ENCODE data around the gene PXK.
A peak's percentile ranks its signal among the peaks of the same experiment; 100 is the strongest.

PXK gene

GRCh38 chr3:58305882-58306711 is 26.6 kb upstream of the PXK start, which contains the start of the genes HTD2 and RPP14 (continued):
- TF ChIP-seq FEZF1 (tag by site-specific recombination; IDR thresholded peaks at IDR 0.05) (no peak), ZNF549 (tag by site-specific recombination; IDR thresholded peaks at IDR 0.05) (no peak), ZNF223 (tag by site-specific recombination; IDR thresholded peaks at IDR 0.05) (no peak), OVOL3 (tag by site-specific recombination; IDR thresholded peaks at IDR 0.05) (no peak), ZNF140 (tag by site-specific recombination; IDR thresholded peaks at IDR 0.05) (no peak), SALL2 (tag by site-specific recombination; IDR thresholded peaks at IDR 0.05; ENCODE audit: borderline replicate concordance) (0 out of 2 replicates have a peak, but pooled peaks have one; percentile 56), ZNF394 (tag by site-specific recombination; IDR thresholded peaks at IDR 0.05; ENCODE audit: borderline replicate concordance) (no peak), ZNF629 (tag by site-specific recombination; IDR thresholded peaks at IDR 0.05) (peak; percentile 98), KLF16 (tag by site-specific recombination; IDR thresholded peaks at IDR 0.05) (0 out of 2 replicates have a peak, but pooled peaks have one; percentile 60), GLI4 (tag by site-specific recombination; IDR thresholded peaks at IDR 0.05) (no peak), ZNF639 (tag by site-specific recombination; IDR thresholded peaks at IDR 0.05) (peak; percentile 55; the same call in 1 of the 2 replicates), ZBTB7A (tag by site-specific recombination; IDR thresholded peaks at IDR 0.05; ENCODE audit: low read depth) (no peak), SP7 (tag by site-specific recombination; IDR thresholded peaks at IDR 0.05) (peak; percentile 79), ZNF16 (tag by site-specific recombination; IDR thresholded peaks at IDR 0.05; ENCODE audit: low read depth) (no peak), SP3 (tag by site-specific recombination; IDR thresholded peaks at IDR 0.05) (peak; percentile 84), ZNF792 (tag by site-specific recombination; IDR thresholded peaks at IDR 0.05) (no peak), ZNF202 (tag by site-specific recombination; IDR thresholded peaks at IDR 0.05; ENCODE audit: borderline replicate concordance) (no peak), ZBTB17 (tag by site-specific recombination; IDR thresholded peaks at IDR 0.05) (peak; percentile 89), OSR2 (tag by site-specific recombination; IDR thresholded peaks at IDR 0.05) (no peak), RBAK (tag by site-specific recombination; IDR thresholded peaks at IDR 0.05) (no peak), ZNF133 (tag by site-specific recombination; IDR thresholded peaks at IDR 0.05) (peak; percentile 14; the same call in 1 of the 2 replicates), GLIS1 (tag by site-specific recombination; IDR thresholded peaks at IDR 0.05) (peak; percentile 43), ZBTB8A (tag by site-specific recombination; IDR thresholded peaks at IDR 0.05) (peak; percentile 52), ZNF664 (tag by site-specific recombination; IDR thresholded peaks at IDR 0.05) (no peak), ZXDB (tag by site-specific recombination; IDR thresholded peaks at IDR 0.05) (peak; percentile 81)
- TF ChIP-seq, protein P1, sequence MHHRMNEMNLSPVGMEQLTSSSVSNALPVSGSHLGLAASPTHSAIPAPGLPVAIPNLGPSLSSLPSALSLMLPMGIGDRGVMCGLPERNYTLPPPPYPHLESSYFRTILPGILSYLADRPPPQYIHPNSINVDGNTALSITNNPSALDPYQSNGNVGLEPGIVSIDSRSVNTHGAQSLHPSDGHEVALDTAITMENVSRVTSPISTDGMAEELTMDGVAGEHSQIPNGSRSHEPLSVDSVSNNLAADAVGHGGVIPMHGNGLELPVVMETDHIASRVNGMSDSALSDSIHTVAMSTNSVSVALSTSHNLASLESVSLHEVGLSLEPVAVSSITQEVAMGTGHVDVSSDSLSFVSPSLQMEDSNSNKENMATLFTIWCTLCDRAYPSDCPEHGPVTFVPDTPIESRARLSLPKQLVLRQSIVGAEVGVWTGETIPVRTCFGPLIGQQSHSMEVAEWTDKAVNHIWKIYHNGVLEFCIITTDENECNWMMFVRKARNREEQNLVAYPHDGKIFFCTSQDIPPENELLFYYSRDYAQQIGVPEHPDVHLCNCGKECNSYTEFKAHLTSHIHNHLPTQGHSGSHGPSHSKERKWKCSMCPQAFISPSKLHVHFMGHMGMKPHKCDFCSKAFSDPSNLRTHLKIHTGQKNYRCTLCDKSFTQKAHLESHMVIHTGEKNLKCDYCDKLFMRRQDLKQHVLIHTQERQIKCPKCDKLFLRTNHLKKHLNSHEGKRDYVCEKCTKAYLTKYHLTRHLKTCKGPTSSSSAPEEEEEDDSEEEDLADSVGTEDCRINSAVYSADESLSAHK (tag by site-specific recombination; IDR thresholded peaks at IDR 0.05), result peak; percentile 46; the same call in 1 of the 2 replicates
- TF ChIP-seq, protein P2, sequence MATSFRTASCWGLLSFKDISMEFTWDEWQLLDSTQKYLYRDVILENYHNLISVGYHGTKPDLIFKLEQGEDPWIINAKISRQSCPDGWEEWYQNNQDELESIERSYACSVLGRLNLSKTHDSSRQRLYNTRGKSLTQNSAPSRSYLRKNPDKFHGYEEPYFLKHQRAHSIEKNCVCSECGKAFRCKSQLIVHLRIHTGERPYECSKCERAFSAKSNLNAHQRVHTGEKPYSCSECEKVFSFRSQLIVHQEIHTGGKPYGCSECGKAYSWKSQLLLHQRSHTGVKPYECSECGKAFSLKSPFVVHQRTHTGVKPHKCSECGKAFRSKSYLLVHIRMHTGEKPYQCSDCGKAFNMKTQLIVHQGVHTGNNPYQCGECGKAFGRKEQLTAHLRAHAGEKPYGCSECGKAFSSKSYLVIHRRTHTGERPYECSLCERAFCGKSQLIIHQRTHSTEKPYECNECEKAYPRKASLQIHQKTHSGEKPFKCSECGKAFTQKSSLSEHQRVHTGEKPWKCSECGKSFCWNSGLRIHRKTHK (tag by site-specific recombination; IDR thresholded peaks at IDR 0.05), result no peak
- TF ChIP-seq, protein P3, sequence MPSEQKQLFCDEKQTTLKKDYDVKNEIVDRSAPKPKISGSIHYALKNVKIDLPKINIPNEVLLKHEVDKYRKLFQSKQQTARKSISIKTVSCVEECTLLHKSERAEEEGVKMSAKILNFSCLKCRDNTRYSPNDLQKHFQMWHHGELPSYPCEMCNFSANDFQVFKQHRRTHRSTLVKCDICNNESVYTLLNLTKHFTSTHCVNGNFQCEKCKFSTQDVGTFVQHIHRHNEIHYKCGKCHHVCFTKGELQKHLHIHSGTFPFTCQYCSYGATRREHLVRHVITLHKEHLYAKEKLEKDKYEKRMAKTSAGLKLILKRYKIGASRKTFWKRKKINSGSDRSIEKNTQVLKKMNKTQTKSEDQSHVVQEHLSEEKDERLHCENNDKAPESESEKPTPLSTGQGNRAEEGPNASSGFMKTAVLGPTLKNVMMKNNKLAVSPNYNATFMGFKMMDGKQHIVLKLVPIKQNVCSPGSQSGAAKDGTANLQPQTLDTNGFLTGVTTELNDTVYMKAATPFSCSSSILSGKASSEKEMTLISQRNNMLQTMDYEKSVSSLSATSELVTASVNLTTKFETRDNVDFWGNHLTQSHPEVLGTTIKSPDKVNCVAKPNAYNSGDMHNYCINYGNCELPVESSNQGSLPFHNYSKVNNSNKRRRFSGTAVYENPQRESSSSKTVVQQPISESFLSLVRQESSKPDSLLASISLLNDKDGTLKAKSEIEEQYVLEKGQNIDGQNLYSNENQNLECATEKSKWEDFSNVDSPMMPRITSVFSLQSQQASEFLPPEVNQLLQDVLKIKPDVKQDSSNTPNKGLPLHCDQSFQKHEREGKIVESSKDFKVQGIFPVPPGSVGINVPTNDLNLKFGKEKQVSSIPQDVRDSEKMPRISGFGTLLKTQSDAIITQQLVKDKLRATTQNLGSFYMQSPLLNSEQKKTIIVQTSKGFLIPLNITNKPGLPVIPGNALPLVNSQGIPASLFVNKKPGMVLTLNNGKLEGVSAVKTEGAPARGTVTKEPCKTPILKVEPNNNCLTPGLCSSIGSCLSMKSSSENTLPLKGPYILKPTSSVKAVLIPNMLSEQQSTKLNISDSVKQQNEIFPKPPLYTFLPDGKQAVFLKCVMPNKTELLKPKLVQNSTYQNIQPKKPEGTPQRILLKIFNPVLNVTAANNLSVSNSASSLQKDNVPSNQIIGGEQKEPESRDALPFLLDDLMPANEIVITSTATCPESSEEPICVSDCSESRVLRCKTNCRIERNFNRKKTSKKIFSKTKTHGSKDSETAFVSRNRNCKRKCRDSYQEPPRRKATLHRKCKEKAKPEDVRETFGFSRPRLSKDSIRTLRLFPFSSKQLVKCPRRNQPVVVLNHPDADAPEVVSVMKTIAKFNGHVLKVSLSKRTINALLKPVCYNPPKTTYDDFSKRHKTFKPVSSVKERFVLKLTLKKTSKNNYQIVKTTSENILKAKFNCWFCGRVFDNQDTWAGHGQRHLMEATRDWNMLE (tag by site-specific recombination; conservative IDR thresholded peaks at IDR 0.05; ENCODE audit: low read depth), result peak; percentile 92
- TF ChIP-seq, protein P4, sequence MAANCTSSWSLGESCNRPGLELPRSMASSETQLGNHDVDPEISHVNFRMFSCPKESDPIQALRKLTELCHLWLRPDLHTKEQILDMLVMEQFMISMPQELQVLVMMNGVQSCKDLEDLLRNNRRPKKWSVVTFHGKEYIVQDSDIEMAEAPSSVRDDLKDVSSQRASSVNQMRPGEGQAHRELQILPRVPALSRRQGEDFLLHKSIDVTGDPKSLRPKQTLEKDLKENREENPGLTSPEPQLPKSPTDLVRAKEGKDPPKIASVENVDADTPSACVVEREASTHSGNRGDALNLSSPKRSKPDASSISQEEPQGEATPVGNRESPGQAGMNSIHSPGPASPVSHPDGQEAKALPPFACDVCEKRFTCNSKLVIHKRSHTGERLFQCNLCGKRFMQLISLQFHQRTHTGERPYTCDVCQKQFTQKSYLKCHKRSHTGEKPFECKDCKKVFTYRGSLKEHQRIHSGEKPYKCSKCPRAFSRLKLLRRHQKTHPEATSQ (tag by site-specific recombination; IDR thresholded peaks at IDR 0.05), result no peak; the same call in 1 of the 2 replicates

All from HEK293 (cell line).